C4-2B (cell line): ENCODE data around the gene NAPSA.

Experiments used
- ZFX ChIP-seq: fragments of 450-650 bp; IDR thresholded peaks from 2 replicates; pipeline ENCODE4 v1.6.1; 2017
- TF ChIP-seq, protein P1 (sequence below): fragments of 450-650 bp; conservative IDR thresholded peaks from 2 replicates; pipeline ENCODE4 v1.5.1; 2017; ENCODE audit warnings: mild to moderate bottlenecking

DNA sequence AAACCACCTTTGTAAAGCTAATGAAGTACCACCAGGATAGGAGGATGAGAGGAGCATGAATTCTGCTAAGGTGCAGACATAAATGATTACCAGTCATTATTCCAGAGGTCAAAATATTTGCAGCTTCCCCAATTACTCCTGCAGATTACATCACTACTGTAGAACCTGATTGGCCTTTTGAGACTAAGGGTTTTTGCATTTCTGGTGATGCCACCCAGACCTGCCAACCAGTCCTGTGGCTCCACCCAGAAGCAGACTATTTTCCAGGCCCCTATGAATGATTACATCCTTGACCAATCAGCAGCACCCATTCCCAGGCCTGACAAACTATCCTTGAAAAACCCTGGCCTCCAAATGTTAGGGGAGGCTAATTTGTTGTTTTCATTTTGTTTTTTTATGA lies 25.1 kb downstream of the NAPSA start:
- TF ChIP-seq, protein P1, sequence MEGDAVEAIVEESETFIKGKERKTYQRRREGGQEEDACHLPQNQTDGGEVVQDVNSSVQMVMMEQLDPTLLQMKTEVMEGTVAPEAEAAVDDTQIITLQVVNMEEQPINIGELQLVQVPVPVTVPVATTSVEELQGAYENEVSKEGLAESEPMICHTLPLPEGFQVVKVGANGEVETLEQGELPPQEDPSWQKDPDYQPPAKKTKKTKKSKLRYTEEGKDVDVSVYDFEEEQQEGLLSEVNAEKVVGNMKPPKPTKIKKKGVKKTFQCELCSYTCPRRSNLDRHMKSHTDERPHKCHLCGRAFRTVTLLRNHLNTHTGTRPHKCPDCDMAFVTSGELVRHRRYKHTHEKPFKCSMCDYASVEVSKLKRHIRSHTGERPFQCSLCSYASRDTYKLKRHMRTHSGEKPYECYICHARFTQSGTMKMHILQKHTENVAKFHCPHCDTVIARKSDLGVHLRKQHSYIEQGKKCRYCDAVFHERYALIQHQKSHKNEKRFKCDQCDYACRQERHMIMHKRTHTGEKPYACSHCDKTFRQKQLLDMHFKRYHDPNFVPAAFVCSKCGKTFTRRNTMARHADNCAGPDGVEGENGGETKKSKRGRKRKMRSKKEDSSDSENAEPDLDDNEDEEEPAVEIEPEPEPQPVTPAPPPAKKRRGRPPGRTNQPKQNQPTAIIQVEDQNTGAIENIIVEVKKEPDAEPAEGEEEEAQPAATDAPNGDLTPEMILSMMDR: no peak
- TF ChIP-seq ZFX: no peak
